Endothelial cell of umbilical vein (primary cell): ENCODE results near the gene MLPH. TPM values are rescaled to one million over a fixed set of nuclear protein-coding genes. Genes with fewer than 3 reads are reported as not detected.

Experiments used
- BruUV-seq: library from RNA; stranded (reverse); fragments of 400-500 nt; replicated peaks from 2 replicates; lab custom pipeline; 2021; lab: Mats Ljungman, UMichigan
- CTCF ChIA-PET: fragments of 300-600, 350-600 bp; sonication (Branson Sonifier 250); formaldehyde crosslinking; loops from one replicate; lab custom pipeline; 2021; ENCODE audit warnings: antibody characterized with exemption, inconsistent platforms; lab: Charles Lee
- POLR2A ChIA-PET: fragments of 300-600, 350-600 bp; sonication (Branson Sonifier 250); formaldehyde crosslinking; loops from one replicate; lab custom pipeline; 2021; ENCODE audit warnings: antibody characterized with exemption, inconsistent platforms; lab: Charles Lee
- DNase-seq: peaks from one replicate; pipeline ENCODE4 v3.0.0-alpha.2; 2011; ENCODE audit warnings: low read depth, low spot score
- FAIRE-seq: peaks from 2 replicates; lab custom pipeline; 2011; peaks lifted over from hg19 to GRCh38; lab: Jason Lieb, UNC
- H2AFZ ChIP-seq: 2 replicates; pipeline ENCODE4 v1.6.0; 2012; ENCODE audit warnings: low read depth, low read length, control low read depth, inconsistent platforms
- H3K27ac ChIP-seq: 2 replicates; pipeline ENCODE4 v1.5.1; 2011; ENCODE audit warnings: low read depth, mild to moderate bottlenecking, control low read depth, low read length, moderate library complexity; ENCODE audit not compliant: insufficient read depth
- H3K27me3 ChIP-seq, 2 experiments: 2 replicates each; pipeline versions ENCODE4 v1.6.0 to v1.6.1; 2011; ENCODE audit warnings: low read length in 2 of 2, mixed read lengths in 1 of 2; ENCODE audit not compliant: control insufficient read depth in 2 of 2, insufficient read depth in 2 of 2
- H3K36me3 ChIP-seq, 2 experiments: 2 replicates in 1 of 2; 3 replicates in 1 of 2; pipeline ENCODE4 v1.5.1; 2011; ENCODE audit warnings: low read length in 2 of 2, mild to moderate bottlenecking in 1 of 2, moderate library complexity in 1 of 2; ENCODE audit not compliant: control insufficient read depth in 2 of 2, insufficient read depth in 2 of 2; ENCODE audit errors: extremely low read depth in 1 of 2
- H3K4me1 ChIP-seq: 3 replicates; pipeline ENCODE4 v1.5.1; 2011; ENCODE audit warnings: mild to moderate bottlenecking, low read length; ENCODE audit not compliant: control insufficient read depth, insufficient read depth; ENCODE audit errors: extremely low read depth
- H3K4me2 ChIP-seq: 2 replicates; pipeline ENCODE4 v1.6.1; 2011; ENCODE audit warnings: low read length, control low read depth, mixed read lengths; ENCODE audit not compliant: insufficient read depth
- H3K4me3 ChIP-seq, 3 experiments: fragments of 200-600 bp in 1 of 3; sonication (generic), shearing (Covaris generic) in 1 of 3; replicated peaks in 1 of 3; 2 replicates each; pipeline ENCODE4 v1.5.1; 2011 to 2016; ENCODE audit warnings: control low read depth in 3 of 3, low read length in 3 of 3, mild to moderate bottlenecking in 2 of 3, inconsistent platforms in 1 of 3, low read depth in 1 of 3, moderate library complexity in 1 of 3; ENCODE audit not compliant: insufficient read depth in 1 of 3
- H3K79me2 ChIP-seq: 2 replicates; pipeline ENCODE4 v1.6.0; 2012; ENCODE audit warnings: low read length, inconsistent platforms; ENCODE audit not compliant: control insufficient read depth, insufficient read depth
- H3K9ac ChIP-seq: replicated peaks from 2 replicates; pipeline ENCODE3; 2011; ENCODE audit warnings: low read length, control low read depth; ENCODE audit not compliant: insufficient read depth; ENCODE audit errors: extremely low read depth
- H3K9me1 ChIP-seq: replicated peaks from 3 replicates; pipeline ENCODE4 v1.6.0; 2011; ENCODE audit warnings: mild to moderate bottlenecking, low read length; ENCODE audit not compliant: control insufficient read depth, insufficient read depth; ENCODE audit errors: extremely low read depth
- H3K9me3 ChIP-seq: replicated peaks from 2 replicates; pipeline ENCODE4 v1.5.1; 2012; ENCODE audit warnings: low read length, inconsistent platforms; ENCODE audit not compliant: control insufficient read depth, insufficient read depth
- H4K20me1 ChIP-seq: replicated peaks from 2 replicates; pipeline ENCODE3; 2011; ENCODE audit warnings: mild to moderate bottlenecking, low read length; ENCODE audit not compliant: control insufficient read depth, insufficient read depth; ENCODE audit errors: extremely low read depth
- EZH2 ChIP-seq: IDR thresholded peaks from 2 replicates; pipeline ENCODE4 v1.6.1; 2012; ENCODE audit warnings: borderline replicate concordance, low read depth, mild to moderate bottlenecking, moderate library complexity, low read length, inconsistent platforms; ENCODE audit not compliant: severe bottlenecking
- FOS ChIP-seq: IDR thresholded peaks from 2 replicates; pipeline ENCODE4 v1.6.1; 2011; ENCODE audit warnings: mild to moderate bottlenecking, low read length, moderate library complexity, borderline replicate concordance; ENCODE audit not compliant: insufficient read depth
- GATA2 ChIP-seq: IDR thresholded peaks from 2 replicates; pipeline ENCODE4 v1.7.0; 2011; ENCODE audit warnings: low read depth, mild to moderate bottlenecking, moderate library complexity, mixed read lengths, low read length; ENCODE audit not compliant: insufficient read length, insufficient read depth
- JUN ChIP-seq: IDR thresholded peaks from 2 replicates; pipeline ENCODE4 v1.6.1; 2011; ENCODE audit warnings: borderline replicate concordance, low read depth; ENCODE audit not compliant: insufficient read length, insufficient read depth
- MAX ChIP-seq: IDR thresholded peaks from 2 replicates; pipeline ENCODE4 v1.6.1; 2011; ENCODE audit not compliant: insufficient read depth, insufficient read length
- MYC ChIP-seq: IDR thresholded peaks from one replicate; pipeline ENCODE4 v1.6.1; 2011; ENCODE audit warnings: mild to moderate bottlenecking, low read depth, low read length
- POLR2A ChIP-seq: IDR thresholded peaks from 2 replicates; pipeline ENCODE4 v1.6.1; 2012; ENCODE audit warnings: low read depth, mild to moderate bottlenecking, control low read depth, low read length
- POLR2AphosphoS5 ChIP-seq: IDR thresholded peaks from 2 replicates; pipeline ENCODE4 v1.6.1; 2012; ENCODE audit warnings: low read depth, mild to moderate bottlenecking, control low read depth, low read length, moderate library complexity; ENCODE audit not compliant: insufficient read depth
- dilution Hi-C: fragments of 300-500 bp; cut with MboI; formaldehyde crosslinking; loops from one replicate; pipeline ENCODE4 v1.15.0; 2019; ENCODE audit warnings: low sequenced_read_pairs; ENCODE audit not compliant: extremely low pct_ligation_motif_present
- intact Hi-C: fragments of 100-400 bp; cut with micrococcal nuclease; formaldehyde crosslinking; loops from one replicate; pipeline ENCODE4 v1.10.0; 2022
- polyA plus RNA-seq, 4 experiments: library from polyadenylated mRNA; depleted of rRNA in 3 of 4; stranded (reverse) in 3 of 4; unstranded in 1 of 4; fragments of >200 nt; gene quantifications; 2 replicates each; pipeline versions ENCODE4 v1.2.1 to v1.2.3, GENCODE V29; 2011 to 2012; ENCODE audit warnings: missing spikeins in 1 of 4
- total RNA-seq: library from RNA; stranded (reverse); gene quantifications from 2 replicates; pipeline ENCODE4 v1.2.3, GENCODE V29; 2021
- TF ChIP-seq, protein P1 (sequence below), 2 donors: IDR thresholded peaks; 1 replicate in 1 of 2; 2 replicates in 1 of 2; pipeline ENCODE4 v1.5.1; 2011; ENCODE audit warnings: low read length in 2 of 2, mild to moderate bottlenecking in 2 of 2, moderate library complexity in 2 of 2, control low read depth in 1 of 2, inconsistent platforms in 1 of 2, low read depth in 1 of 2; ENCODE audit not compliant: insufficient read depth in 1 of 2; ENCODE audit errors: extremely low read depth in 1 of 2

The MLPH gene
- total and polyA plus RNA-seq, 2 donors (not counting 3 experiments of a cell fraction or from before 2014, with no cell fraction given), result not detected

- TF ChIP-seq MAX, result no peak
- TF ChIP-seq GATA2, result no peak
- no peak for TF ChIP-seq FOS
- no peaks in the 10 kb centered on the region for H3K27me3 ChIP-seq
- no peaks in the 10 kb centered on the region for H4K20me1 ChIP-seq
- BruUV-seq, result no TSS peak
- no peak overlapping the region for H3K9ac ChIP-seq
- no peaks in the 10 kb centered on the region for H3K9me1 ChIP-seq
- no peak overlapping the region for H3K4me3 ChIP-seq
- intact Hi-C loops (loop anchor here (10.0 kb wide), 1 partner anchor 750 kb away; no protein-coding TSS in a partner anchor), dilution Hi-C loops (no loop called here)
- POLR2A ChIA-PET, result no interaction called here
- no peaks in the 10 kb centered on the region for H3K36me3 ChIP-seq
- H3K9me3 ChIP-seq, result no peaks in the 10 kb centered on the region
- FAIRE-seq (no peak), DNase-seq (no peak)
- no peaks in the 10 kb centered on the region for H3K79me2 ChIP-seq
- peaks cover 1% of the 10 kb centered on the region for H3K4me1 ChIP-seq
- CTCF ChIA-PET, result interaction anchor here (1.4 to 8.7 kb wide), 2 partner anchors 40 to 59 kb away, joined by 3 to 295 read pairs; no protein-coding TSS in a partner anchor
- H3K27ac ChIP-seq, result no peak overlapping the region
- H2AFZ ChIP-seq, result no peak overlapping the region
- no peak overlapping the region for H3K4me2 ChIP-seq
These were observed 28.1 kb downstream of the MLPH start for GRCh38 chr2:237515166-237515565.

- ChIA-PET CTCF (interaction anchor here (1.4 to 8.7 kb wide), 2 partner anchors 41 to 58 kb away, joined by 3 to 295 read pairs; no protein-coding TSS in a partner anchor), POLR2A (no interaction called here)
- dilution Hi-C loops, result no loop called here
- Histone ChIP-seq H3K9me1 (no peaks in the 10 kb centered on the region), H4K20me1 (no peaks in the 10 kb centered on the region), H3K9ac (no peak overlapping the region), H3K4me3 (no peak overlapping the region), H3K27ac (no peak overlapping the region), H2AFZ (no peak overlapping the region), H3K9me3 (no peaks in the 10 kb centered on the region), H3K36me3 (no peaks in the 10 kb centered on the region), H3K4me1 (no peaks in the 10 kb centered on the region), H3K27me3 (no peaks in the 10 kb centered on the region), H3K79me2 (no peaks in the 10 kb centered on the region), H3K4me2 (no peak overlapping the region)
- intact Hi-C loops, result loop anchor here (10.0 kb wide), 1 partner anchor 749 kb away; no protein-coding TSS in a partner anchor
- TF ChIP-seq POLR2A (no peak), POLR2AphosphoS5 (no peak), JUN (no peak), MAX (no peak), MYC (no peak), GATA2 (no peak), EZH2 (no peak), FOS (no peak)
- TF ChIP-seq, protein P1, sequence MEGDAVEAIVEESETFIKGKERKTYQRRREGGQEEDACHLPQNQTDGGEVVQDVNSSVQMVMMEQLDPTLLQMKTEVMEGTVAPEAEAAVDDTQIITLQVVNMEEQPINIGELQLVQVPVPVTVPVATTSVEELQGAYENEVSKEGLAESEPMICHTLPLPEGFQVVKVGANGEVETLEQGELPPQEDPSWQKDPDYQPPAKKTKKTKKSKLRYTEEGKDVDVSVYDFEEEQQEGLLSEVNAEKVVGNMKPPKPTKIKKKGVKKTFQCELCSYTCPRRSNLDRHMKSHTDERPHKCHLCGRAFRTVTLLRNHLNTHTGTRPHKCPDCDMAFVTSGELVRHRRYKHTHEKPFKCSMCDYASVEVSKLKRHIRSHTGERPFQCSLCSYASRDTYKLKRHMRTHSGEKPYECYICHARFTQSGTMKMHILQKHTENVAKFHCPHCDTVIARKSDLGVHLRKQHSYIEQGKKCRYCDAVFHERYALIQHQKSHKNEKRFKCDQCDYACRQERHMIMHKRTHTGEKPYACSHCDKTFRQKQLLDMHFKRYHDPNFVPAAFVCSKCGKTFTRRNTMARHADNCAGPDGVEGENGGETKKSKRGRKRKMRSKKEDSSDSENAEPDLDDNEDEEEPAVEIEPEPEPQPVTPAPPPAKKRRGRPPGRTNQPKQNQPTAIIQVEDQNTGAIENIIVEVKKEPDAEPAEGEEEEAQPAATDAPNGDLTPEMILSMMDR (IDR thresholded peaks at IDR 0.05; ENCODE audit: extremely low read depth in 1 of 2, insufficient read depth in 1 of 2, low read depth in 1 of 2, low read length in 2 of 2), result no peak
- BruUV-seq, result no TSS peak
- no peak for FAIRE-seq
- DNase-seq, result no peak
These were observed 28.7 kb downstream of the MLPH start for GRCh38 chr2:237515621-237516275.
